Loucy (cell line): Measurements from ENCODE around the gene WDR64.

ENCODE experiments used
- CTCF ChIP-seq: fragments of 200-600 bp; sonication (generic); conservative IDR thresholded peaks from 2 replicates; pipeline ENCODE4 v1.5.1; 2014; ENCODE audit warnings: mild to moderate bottlenecking, antibody characterized with exemption, low read length
- EZH2phosphoT487 ChIP-seq: fragments of 200-600 bp; IDR thresholded peaks from 2 replicates; pipeline ENCODE4 v1.6.1; 2018; ENCODE audit warnings: antibody characterized with exemption, mild to moderate bottlenecking, moderate library complexity, borderline replicate concordance

- TF ChIP-seq CTCF, result no peak
- no peak for TF ChIP-seq EZH2phosphoT487
Observed at GRCh38 chr1:241644259-241644658, 7.8 kb upstream of the WDR64 start.
